Esophagus (tissue), 2 donors: ENCODE results near the gene SMAP1. TPM values are rescaled to one million over a fixed set of nuclear protein-coding genes. Genes with fewer than 3 reads are reported as not detected.

Source experiments
- H3K27ac ChIP-seq, 2 donors: one replicate each; pipeline ENCODE4 v1.5.1; 2013; ENCODE audit warnings: low read depth in 2 of 2, mild to moderate bottlenecking in 2 of 2, inconsistent platforms in 1 of 2, low read length in 1 of 2, moderate library complexity in 1 of 2
- H3K27me3 ChIP-seq, 2 donors: one replicate each; pipeline ENCODE4 v1.6.1; 2013; ENCODE audit warnings: low read length in 2 of 2, control low read depth in 1 of 2, mild to moderate bottlenecking in 1 of 2; ENCODE audit not compliant: insufficient read depth in 2 of 2, control insufficient read depth in 1 of 2
- H3K36me3 ChIP-seq, 2 donors: one replicate each; pipeline ENCODE4 v1.6.1; 2013; ENCODE audit warnings: low read length in 1 of 2; ENCODE audit not compliant: control insufficient read depth in 2 of 2, insufficient read depth in 2 of 2
- H3K4me1 ChIP-seq, 2 donors: one replicate each; pipeline ENCODE4 v1.6.1; 2013; ENCODE audit warnings: low read length in 1 of 2; ENCODE audit not compliant: control insufficient read depth in 2 of 2, insufficient read depth in 2 of 2
- H3K4me3 ChIP-seq, 2 donors: one replicate each; pipeline ENCODE4 v1.5.1; 2013; ENCODE audit warnings: low read length in 2 of 2, mild to moderate bottlenecking in 2 of 2, low read depth in 1 of 2, moderate library complexity in 1 of 2
- H3K9me3 ChIP-seq, 2 donors: one replicate each; pipeline ENCODE4 v1.6.1; 2013; ENCODE audit warnings: mild to moderate bottlenecking in 2 of 2, low read depth in 1 of 2, low read length in 1 of 2, moderate library complexity in 1 of 2; ENCODE audit not compliant: control insufficient read depth in 2 of 2, insufficient read depth in 1 of 2
- WGBS, 2 donors: extraction: QIAGEN DNeasy Blood & Tissue Kit; methylation state at CpG; one replicate each; pipeline ENCODE4 v1.1.7; 2013; 5-methylcytosine and 5-hydroxymethylcytosine counted together
- polyA plus RNA-seq, 2 donors: library from polyadenylated mRNA; stranded (reverse); fragments of 200-250 nt; gene quantifications; one replicate each; pipeline ENCODE4 v1.2.3, GENCODE V29; 2013
- donor health status: healthy with polysubstance abuse.
- donor health status: Bipolar disorder and iron deficiency.

SMAP1 gene
- polyA plus RNA-seq, 2 donors, result 19.2 to 24.8 TPM

DNA sequence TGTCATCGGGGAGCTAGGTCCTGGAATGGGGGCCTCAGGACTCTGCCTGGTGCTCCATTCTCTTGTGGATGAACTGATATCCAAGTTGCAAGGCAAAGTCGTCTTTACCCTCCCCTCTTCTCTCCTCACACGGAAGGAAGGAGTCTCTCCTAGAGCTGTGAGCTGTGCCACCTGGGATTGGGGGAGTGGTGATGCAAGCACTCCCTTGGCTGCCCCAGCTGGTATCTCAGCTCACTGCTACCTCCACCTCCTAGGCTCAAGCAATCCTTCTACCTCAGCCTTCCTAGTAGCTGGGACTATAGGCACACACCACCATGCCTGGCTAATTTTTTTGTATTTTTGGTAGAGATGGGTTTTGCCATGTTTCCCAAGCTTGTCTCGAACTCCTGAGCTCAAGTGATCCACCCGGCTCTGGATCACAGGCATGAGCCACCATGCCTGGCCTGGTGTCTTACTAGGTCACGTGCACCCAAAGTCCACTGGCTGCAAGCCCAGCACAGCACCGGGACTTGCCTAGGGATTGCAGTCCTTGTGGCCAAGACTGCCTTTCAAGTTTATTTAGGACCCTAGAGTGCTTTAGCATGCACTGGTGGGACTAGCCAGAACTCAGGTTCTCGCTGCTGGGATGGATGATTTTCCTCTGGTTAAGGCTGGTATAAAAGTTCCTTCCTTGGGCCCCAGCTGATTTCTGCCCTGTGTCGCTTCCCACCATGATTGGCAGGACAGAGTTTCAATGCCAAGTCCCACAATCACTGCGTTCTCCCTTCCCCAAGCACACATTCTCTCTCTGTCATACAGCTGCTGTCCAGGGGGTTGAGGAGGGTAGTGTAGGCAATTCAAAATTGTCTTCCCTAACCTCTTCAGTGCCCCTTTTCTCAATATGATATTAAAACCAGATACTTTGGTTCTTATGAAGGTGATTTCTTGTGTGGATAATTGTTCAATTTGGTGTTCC is 33.5 kb downstream of the SMAP1 start:
- no peak overlapping the region for H3K4me3 ChIP-seq
- no peaks in the 10 kb centered on the region for H3K27me3 ChIP-seq
- peaks cover 0 to 5% of the 10 kb centered on the region in 2 donors for H3K36me3 ChIP-seq
- H3K4me1 ChIP-seq, result peaks cover 2 to 12% of the 10 kb centered on the region in 2 donors
- H3K9me3 ChIP-seq, result no peaks in the 10 kb centered on the region
- WGBS, 2 donors, result 77% methylated on average over 10 of the region's 10 CpGs
- no peak overlapping the region for H3K27ac ChIP-seq

DNA sequence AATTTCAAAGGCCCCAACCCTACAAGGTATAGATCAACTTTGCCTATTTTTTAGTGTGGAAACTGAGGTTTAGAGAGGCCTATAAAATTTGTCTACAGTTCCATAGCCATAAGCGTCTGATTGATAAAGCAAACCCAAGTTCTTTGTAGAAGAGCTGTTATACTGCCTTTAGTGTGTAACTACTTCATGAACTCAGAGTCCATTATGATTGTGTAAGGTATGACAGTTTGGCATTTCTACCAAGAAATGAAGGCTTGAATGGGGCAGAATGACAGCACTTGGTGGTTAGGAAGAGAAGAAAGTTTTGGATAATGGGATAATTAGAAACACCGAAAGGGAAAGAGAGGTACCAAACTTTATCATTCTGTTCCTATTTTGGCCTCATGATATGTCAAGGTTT is 38.1 kb downstream of the SMAP1 start:
- Histone ChIP-seq H3K9me3 (no peaks in the 10 kb centered on the region), H3K27me3 (no peaks in the 10 kb centered on the region), H3K4me1 (peaks cover 2 to 9% of the 10 kb centered on the region in 2 donors), H3K36me3 (peaks cover 0 to 2% of the 10 kb centered on the region in 2 donors), H3K4me3 (no peak overlapping the region), H3K27ac (no peak overlapping the region)
- WGBS, 2 donors, result 89 to 90% methylated on average over 2 of the region's 2 CpGs

- Histone ChIP-seq H3K9me3 (no peaks in the 10 kb centered on the region), H3K27ac (no peak overlapping the region), H3K4me3 (no peak overlapping the region), H3K27me3 (no peaks in the 10 kb centered on the region), H3K4me1 (peaks cover 0 to 2% of the 10 kb centered on the region in 2 donors), H3K36me3 (no peaks in the 10 kb centered on the region)
- 0 to 1% methylated on average over 3 of the region's 3 CpGs for WGBS, 2 donors
Measured at GRCh38 chr6:70706491-70707123, 38.9 kb downstream of the SMAP1 start.

DNA sequence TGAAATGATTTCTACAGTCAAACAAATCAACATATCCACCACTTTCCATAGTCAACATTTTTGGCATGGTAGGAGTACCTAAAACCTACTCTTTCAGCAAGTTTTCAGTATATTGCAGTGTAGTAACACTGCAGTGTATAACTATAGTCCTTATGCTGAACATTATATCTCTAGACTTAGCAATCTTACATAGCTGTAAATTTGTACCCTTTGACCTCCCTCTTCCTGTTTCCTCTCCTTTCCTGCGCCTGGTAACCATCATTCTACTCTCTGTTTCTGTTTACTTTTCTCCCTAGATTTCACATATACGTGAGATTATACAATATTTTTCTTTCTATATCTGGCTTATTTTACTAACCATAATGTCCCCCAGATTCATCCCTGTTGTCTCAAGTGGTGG is 40.2 kb downstream of the SMAP1 start:
- Histone ChIP-seq H3K9me3 (no peaks in the 10 kb centered on the region), H3K4me1 (peaks cover 0 to 2% of the 10 kb centered on the region in 2 donors), H3K4me3 (no peak overlapping the region), H3K27me3 (no peaks in the 10 kb centered on the region), H3K36me3 (no peaks in the 10 kb centered on the region), H3K27ac (no peak overlapping the region)
- WGBS, 2 donors, result 76 to 78% methylated on average over 2 of the region's 2 CpGs

DNA sequence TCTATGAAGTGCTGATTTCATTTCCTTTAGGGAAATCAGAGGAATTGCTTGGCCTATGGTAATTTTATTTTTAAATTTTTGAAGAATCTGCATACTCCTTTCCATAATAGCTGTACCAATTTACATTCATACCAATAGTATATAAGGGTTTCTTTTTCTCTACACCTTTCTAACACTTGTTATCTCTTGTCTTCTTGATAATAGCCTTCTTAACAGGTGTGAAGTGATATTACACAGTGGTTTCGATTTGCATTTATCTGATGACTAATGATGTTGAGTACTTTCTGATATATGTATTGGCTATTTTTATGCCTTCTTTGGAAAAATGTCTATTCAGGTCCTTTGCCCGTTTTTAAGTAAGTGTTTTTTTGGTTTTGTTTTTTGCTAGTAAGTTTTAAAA is 40.8 kb downstream of the SMAP1 start:
- peaks cover 0 to 2% of the 10 kb centered on the region in 2 donors for H3K4me1 ChIP-seq
- H3K27ac ChIP-seq, result no peak overlapping the region
- H3K4me3 ChIP-seq, result no peak overlapping the region
- H3K9me3 ChIP-seq, result no peaks in the 10 kb centered on the region
- no peaks in the 10 kb centered on the region for H3K36me3 ChIP-seq
- 77 to 86% methylated on average over 2 of the region's 2 CpGs for WGBS, 2 donors
- H3K27me3 ChIP-seq, result no peaks in the 10 kb centered on the region

DNA sequence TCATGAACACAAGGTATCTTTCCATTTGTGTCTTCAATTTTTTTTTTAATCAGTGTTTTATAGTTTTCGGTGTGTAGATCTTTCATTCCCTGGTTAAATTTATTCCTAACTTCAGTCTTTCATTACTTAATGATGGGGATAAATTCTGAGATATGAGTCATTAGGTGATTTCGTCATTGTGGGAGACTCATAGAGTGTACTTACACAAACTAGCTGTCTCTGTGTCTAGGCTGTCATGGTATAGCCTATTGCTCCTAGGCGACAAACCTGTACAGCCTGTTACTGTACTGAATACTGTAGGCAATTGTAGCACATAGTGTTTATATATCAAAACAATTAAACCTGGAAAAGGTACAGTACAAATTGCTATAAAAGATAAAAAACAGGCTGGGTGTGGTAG is 42.1 kb downstream of the SMAP1 start:
- Histone ChIP-seq H3K27me3 (no peaks in the 10 kb centered on the region), H3K27ac (no peak overlapping the region), H3K36me3 (no peaks in the 10 kb centered on the region), H3K4me1 (peaks cover 0 to 2% of the 10 kb centered on the region in 2 donors), H3K9me3 (no peaks in the 10 kb centered on the region), H3K4me3 (no peak overlapping the region)
- WGBS, 2 donors, result 67 to 71% methylated on average over 3 of the region's 3 CpGs

GRCh38 chr6:70714716-70715257 is 47.1 kb downstream of the SMAP1 start:
- no peak overlapping the region for H3K27ac ChIP-seq
- H3K4me1 ChIP-seq, result no peaks in the 10 kb centered on the region
- H3K9me3 ChIP-seq, result no peaks in the 10 kb centered on the region
- H3K4me3 ChIP-seq, result no peak overlapping the region
- H3K36me3 ChIP-seq, result no peaks in the 10 kb centered on the region
- H3K27me3 ChIP-seq, result no peaks in the 10 kb centered on the region

- WGBS, 2 donors, result 81 to 84% methylated on average over 5 of the region's 5 CpGs
- H3K4me1 ChIP-seq, result no peaks in the 10 kb centered on the region
- H3K27ac ChIP-seq, result no peak overlapping the region
- no peaks in the 10 kb centered on the region for H3K36me3 ChIP-seq
- H3K9me3 ChIP-seq, result no peaks in the 10 kb centered on the region
- H3K4me3 ChIP-seq, result no peak overlapping the region
- H3K27me3 ChIP-seq, result no peaks in the 10 kb centered on the region
Measured at GRCh38 chr6:70717038-70717801, 49.5 kb downstream of the SMAP1 start.

GRCh38 chr6:70724524-70724923 is 56.8 kb downstream of the SMAP1 start:
- no peak overlapping the region for H3K27ac ChIP-seq
- H3K9me3 ChIP-seq, result no peaks in the 10 kb centered on the region
- WGBS, 2 donors, result 49 to 69% methylated on average over 2 of the region's 2 CpGs
- no peaks in the 10 kb centered on the region for H3K4me1 ChIP-seq
- no peaks in the 10 kb centered on the region for H3K36me3 ChIP-seq
- no peaks in the 10 kb centered on the region for H3K27me3 ChIP-seq
- H3K4me3 ChIP-seq, result no peak overlapping the region
